Brain pericyte (primary cell): ENCODE data around the gene LAMA3.

Experiments used
- DNase-seq: peaks from one replicate; pipeline ENCODE4 v3.0.0-alpha.2; 2012; ENCODE audit warnings: low read depth, low spot score

Gene LAMA3

GRCh38 chr18:23935804-23936203 is 246.6 kb downstream of the LAMA3 start:
- no peak for DNase-seq

GRCh38 chr18:23936381-23936958 is 247.2 kb downstream of the LAMA3 start:
- DNase-seq = no peak

GRCh38 chr18:23938043-23938756 is 248.9 kb downstream of the LAMA3 start:
- DNase-seq = no peak

GRCh38 chr18:23938901-23939341 is 249.7 kb downstream of the LAMA3 start:
- no peak for DNase-seq

- no peak for DNase-seq
Measured at GRCh38 chr18:23939366-23939765, 250.1 kb downstream of the LAMA3 start.

- DNase-seq = no peak
Measured at GRCh38 chr18:23939896-23940295, 250.6 kb downstream of the LAMA3 start.

GRCh38 chr18:23941791-23942190 is 252.5 kb downstream of the LAMA3 start:
- no peak for DNase-seq

GRCh38 chr18:23943104-23943503 is 253.9 kb downstream of the LAMA3 start:
- no peak for DNase-seq

- no peak for DNase-seq
Measured at GRCh38 chr18:23943903-23944624, 254.8 kb downstream of the LAMA3 start.

- DNase-seq = no peak
Measured at GRCh38 chr18:23945416-23946079, 256.3 kb downstream of the LAMA3 start.

- DNase-seq = no peak
Measured at GRCh38 chr18:23949863-23950262, 260.6 kb downstream of the LAMA3 start.

GRCh38 chr18:23950644-23951043 is 261.4 kb downstream of the LAMA3 start:
- no peak for DNase-seq

- no peak for DNase-seq
Measured at GRCh38 chr18:23951206-23951605, 262.0 kb downstream of the LAMA3 start.

- DNase-seq = no peak
Measured at GRCh38 chr18:23953984-23954383, 264.7 kb downstream of the LAMA3 start.

GRCh38 chr18:23956483-23956882 is 267.2 kb downstream of the LAMA3 start:
- DNase-seq = no peak

GRCh38 chr18:23958036-23958435 is 268.8 kb downstream of the LAMA3 start:
- no peak for DNase-seq

GRCh38 chr18:23963443-23964165 is 274.4 kb downstream of the LAMA3 start:
- no peak for DNase-seq

- no peak for DNase-seq
Measured at GRCh38 chr18:23964282-23965238, 275.3 kb downstream of the LAMA3 start.

GRCh38 chr18:23966909-23967308 is 277.7 kb downstream of the LAMA3 start:
- no peak for DNase-seq

GRCh38 chr18:23967321-23968089 is 278.3 kb downstream of the LAMA3 start:
- DNase-seq = no peak
